ENCODE measurements around the gene RRP9.

Gene RRP9

GRCh38 chr3:51887620-51888019, 54.1 kb downstream of the RRP9 start:
- ATAC-seq = no peak
- no peak for TF ChIP-seq GLIS3 (CRISPR knock-in tag; IDR thresholded peaks at IDR 0.05)
- no peak for TF ChIP-seq ZFP30 (CRISPR knock-in tag; IDR thresholded peaks at IDR 0.05)
- no peak for TF ChIP-seq PPARA (CRISPR knock-in tag; IDR thresholded peaks at IDR 0.05; ENCODE audit: borderline replicate concordance)
- TF ChIP-seq SNAI2 (CRISPR knock-in tag; IDR thresholded peaks at IDR 0.05) = no peak
- TF ChIP-seq ZNF8 (CRISPR knock-in tag; IDR thresholded peaks at IDR 0.05) = no peak
- TF ChIP-seq TSHZ2 (CRISPR knock-in tag; IDR thresholded peaks at IDR 0.05) = no peak
- no peak for TF ChIP-seq CSDC2 (CRISPR knock-in tag; IDR thresholded peaks at IDR 0.05)
- TF ChIP-seq, protein P1, sequence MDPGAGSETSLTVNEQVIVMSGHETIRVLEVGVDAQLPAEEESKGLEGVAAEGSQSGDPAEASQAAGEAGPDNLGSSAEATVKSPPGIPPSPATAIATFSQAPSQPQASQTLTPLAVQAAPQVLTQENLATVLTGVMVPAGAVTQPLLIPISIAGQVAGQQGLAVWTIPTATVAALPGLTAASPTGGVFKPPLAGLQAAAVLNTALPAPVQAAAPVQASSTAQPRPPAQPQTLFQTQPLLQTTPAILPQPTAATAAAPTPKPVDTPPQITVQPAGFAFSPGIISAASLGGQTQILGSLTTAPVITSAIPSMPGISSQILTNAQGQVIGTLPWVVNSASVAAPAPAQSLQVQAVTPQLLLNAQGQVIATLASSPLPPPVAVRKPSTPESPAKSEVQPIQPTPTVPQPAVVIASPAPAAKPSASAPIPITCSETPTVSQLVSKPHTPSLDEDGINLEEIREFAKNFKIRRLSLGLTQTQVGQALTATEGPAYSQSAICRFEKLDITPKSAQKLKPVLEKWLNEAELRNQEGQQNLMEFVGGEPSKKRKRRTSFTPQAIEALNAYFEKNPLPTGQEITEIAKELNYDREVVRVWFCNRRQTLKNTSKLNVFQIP (CRISPR knock-in tag; IDR thresholded peaks at IDR 0.05; ENCODE audit: borderline replicate concordance, low read depth) = no peak
- TF ChIP-seq ISL1 (CRISPR knock-in tag; IDR thresholded peaks at IDR 0.05) = no peak
- TF ChIP-seq ARNTL (CRISPR knock-in tag; IDR thresholded peaks at IDR 0.05; ENCODE audit: borderline replicate concordance, low read depth) = no peak
- TF ChIP-seq, protein P2, sequence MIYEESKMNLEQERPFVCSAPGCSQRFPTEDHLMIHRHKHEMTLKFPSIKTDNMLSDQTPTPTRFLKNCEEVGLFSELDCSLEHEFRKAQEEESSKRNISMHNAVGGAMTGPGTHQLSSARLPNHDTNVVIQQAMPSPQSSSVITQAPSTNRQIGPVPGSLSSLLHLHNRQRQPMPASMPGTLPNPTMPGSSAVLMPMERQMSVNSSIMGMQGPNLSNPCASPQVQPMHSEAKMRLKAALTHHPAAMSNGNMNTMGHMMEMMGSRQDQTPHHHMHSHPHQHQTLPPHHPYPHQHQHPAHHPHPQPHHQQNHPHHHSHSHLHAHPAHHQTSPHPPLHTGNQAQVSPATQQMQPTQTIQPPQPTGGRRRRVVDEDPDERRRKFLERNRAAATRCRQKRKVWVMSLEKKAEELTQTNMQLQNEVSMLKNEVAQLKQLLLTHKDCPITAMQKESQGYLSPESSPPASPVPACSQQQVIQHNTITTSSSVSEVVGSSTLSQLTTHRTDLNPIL (CRISPR knock-in tag; IDR thresholded peaks at IDR 0.05; ENCODE audit: low read depth) = no peak
- no peak for TF ChIP-seq PATZ1 (CRISPR knock-in tag; IDR thresholded peaks at IDR 0.05; ENCODE audit: borderline replicate concordance)
- no peak for TF ChIP-seq ZNF565 (CRISPR knock-in tag; conservative IDR thresholded peaks at IDR 0.05; ENCODE audit: low read depth)
- no peak for TF ChIP-seq CSRNP3 (CRISPR knock-in tag; IDR thresholded peaks at IDR 0.05)
- no peak for TF ChIP-seq OSR1 (CRISPR knock-in tag; IDR thresholded peaks at IDR 0.05)
- TF ChIP-seq RARB (CRISPR knock-in tag; IDR thresholded peaks at IDR 0.05) = no peak

GRCh38 chr3:51886447-51886846, 55.3 kb downstream of the RRP9 start:
- ATAC-seq = no peak
- no peak for TF ChIP-seq ZC3H10 (CRISPR knock-in tag; IDR thresholded peaks at IDR 0.05)
- no peak for TF ChIP-seq ARNTL (CRISPR knock-in tag; IDR thresholded peaks at IDR 0.05; ENCODE audit: borderline replicate concordance, low read depth)
- no peak for TF ChIP-seq ZNF70 (CRISPR knock-in tag; IDR thresholded peaks at IDR 0.05)
- no peak for TF ChIP-seq BACH2 (CRISPR knock-in tag; IDR thresholded peaks at IDR 0.05; ENCODE audit: borderline replicate concordance)
- no peak for TF ChIP-seq SNAI2 (CRISPR knock-in tag; IDR thresholded peaks at IDR 0.05)
- no peak for TF ChIP-seq TOX (CRISPR knock-in tag; IDR thresholded peaks at IDR 0.05; ENCODE audit: borderline replicate concordance)
- no peak for TF ChIP-seq TCF4 (CRISPR knock-in tag; IDR thresholded peaks at IDR 0.05; ENCODE audit: borderline replicate concordance)
- TF ChIP-seq ZFP30 (CRISPR knock-in tag; IDR thresholded peaks at IDR 0.05) = no peak
- TF ChIP-seq OSR1 (CRISPR knock-in tag; IDR thresholded peaks at IDR 0.05) = no peak
- no peak for TF ChIP-seq PATZ1 (CRISPR knock-in tag; IDR thresholded peaks at IDR 0.05; ENCODE audit: borderline replicate concordance)
- no peak for TF ChIP-seq TSHZ2 (CRISPR knock-in tag; IDR thresholded peaks at IDR 0.05)
- no peak for TF ChIP-seq ZFP3 (CRISPR knock-in tag; IDR thresholded peaks at IDR 0.05)
- no peak for TF ChIP-seq CSDC2 (CRISPR knock-in tag; IDR thresholded peaks at IDR 0.05)
- no peak for TF ChIP-seq ISL1 (CRISPR knock-in tag; IDR thresholded peaks at IDR 0.05)
- TF ChIP-seq, protein P1 (CRISPR knock-in tag; IDR thresholded peaks at IDR 0.05; ENCODE audit: borderline replicate concordance, low read depth) = no peak
- no peak for TF ChIP-seq ZNF8 (CRISPR knock-in tag; IDR thresholded peaks at IDR 0.05)
- TF ChIP-seq ZNF565 (CRISPR knock-in tag; conservative IDR thresholded peaks at IDR 0.05; ENCODE audit: low read depth) = no peak
- no peak for TF ChIP-seq GLIS3 (CRISPR knock-in tag; IDR thresholded peaks at IDR 0.05)
